D721Med (cell line): ENCODE results near the gene ZBED1.
"Not testable (repeated sequence)": the region's sequence is repeated elsewhere in the genome, so short reads cannot be mapped to it uniquely, and the experiment has no call there.

Source experiments
- DNase-seq: peaks from one replicate; pipeline ENCODE4 v3.0.0; 2011; ENCODE audit warnings: low spot score; ENCODE audit not compliant: insufficient read length
- FAIRE-seq: peaks from 2 replicates; lab custom pipeline; 2011; peaks lifted over from hg19 to GRCh38; lab: Jason Lieb, UNC
- CTCF ChIP-seq: IDR thresholded peaks from 2 replicates; pipeline ENCODE4 v1.5.1; 2012; ENCODE audit warnings: mild to moderate bottlenecking, control low read depth; ENCODE audit not compliant: insufficient read depth; ENCODE audit errors: missing control alignments

The ZBED1 gene

DNA sequence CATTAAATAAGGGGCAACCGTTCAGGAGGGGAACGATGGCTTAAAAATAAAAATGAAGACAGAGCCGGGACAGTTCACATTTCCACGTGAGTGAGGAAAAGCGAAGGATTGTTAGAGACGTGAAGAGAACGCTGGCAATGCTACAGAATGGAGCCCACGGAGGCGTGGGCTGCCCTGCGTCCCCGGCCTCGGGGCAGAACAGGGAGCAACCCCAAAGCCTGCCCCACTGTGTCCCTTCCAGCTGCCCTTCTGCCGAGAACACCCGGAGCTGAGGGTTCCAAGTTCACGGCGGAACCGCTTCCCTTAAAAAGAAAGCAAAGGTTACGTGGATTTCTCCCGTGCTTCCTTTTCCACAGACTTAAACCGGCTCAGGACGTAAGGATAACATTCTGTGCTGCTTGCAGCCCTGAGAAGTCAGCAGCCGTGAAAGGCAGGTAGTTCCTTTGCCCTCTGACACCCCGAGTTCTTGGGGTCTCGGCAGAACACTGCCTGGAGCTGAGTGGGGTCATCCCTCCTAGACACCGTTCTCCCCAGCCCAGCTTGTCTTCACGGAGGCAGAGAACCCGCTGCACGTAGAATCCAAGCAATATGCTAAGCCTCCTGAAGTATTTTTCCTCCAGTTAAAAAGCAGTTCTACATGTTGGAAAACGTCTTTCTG lies 14.2 kb downstream of the ZBED1 start:
- no peak for TF ChIP-seq CTCF
- DNase-seq, result no peak
- no peak for FAIRE-seq

DNA sequence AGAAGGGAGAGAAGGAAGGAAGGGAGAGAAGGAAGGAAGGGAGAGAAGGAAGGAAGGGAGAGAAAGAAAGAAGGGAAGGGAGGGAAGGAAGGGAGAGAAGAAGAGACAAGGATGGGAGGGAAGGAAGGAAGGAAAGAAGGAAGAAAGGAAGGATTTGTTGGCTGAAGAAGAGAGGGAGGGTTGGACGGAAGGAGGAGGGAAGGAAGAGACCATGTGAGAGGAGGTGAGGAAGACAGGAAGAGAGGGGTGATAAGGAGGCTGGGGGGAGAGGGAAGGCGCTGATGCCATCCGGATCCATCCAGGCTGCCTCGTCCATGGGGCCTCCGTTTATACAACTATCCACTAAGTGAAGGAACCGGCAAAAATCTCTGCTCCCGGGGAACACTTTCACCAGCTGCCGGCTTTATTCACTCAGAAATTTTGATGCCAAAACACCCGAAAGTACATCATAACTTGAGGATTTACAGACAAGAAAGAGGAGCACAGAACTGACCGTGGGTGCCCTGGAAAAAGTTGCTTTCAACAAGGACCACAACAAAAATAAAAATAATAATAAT lies 14.9 kb downstream of the ZBED1 start:
- TF ChIP-seq CTCF, result no peak
- FAIRE-seq (no peak), DNase-seq (no peak)

DNA sequence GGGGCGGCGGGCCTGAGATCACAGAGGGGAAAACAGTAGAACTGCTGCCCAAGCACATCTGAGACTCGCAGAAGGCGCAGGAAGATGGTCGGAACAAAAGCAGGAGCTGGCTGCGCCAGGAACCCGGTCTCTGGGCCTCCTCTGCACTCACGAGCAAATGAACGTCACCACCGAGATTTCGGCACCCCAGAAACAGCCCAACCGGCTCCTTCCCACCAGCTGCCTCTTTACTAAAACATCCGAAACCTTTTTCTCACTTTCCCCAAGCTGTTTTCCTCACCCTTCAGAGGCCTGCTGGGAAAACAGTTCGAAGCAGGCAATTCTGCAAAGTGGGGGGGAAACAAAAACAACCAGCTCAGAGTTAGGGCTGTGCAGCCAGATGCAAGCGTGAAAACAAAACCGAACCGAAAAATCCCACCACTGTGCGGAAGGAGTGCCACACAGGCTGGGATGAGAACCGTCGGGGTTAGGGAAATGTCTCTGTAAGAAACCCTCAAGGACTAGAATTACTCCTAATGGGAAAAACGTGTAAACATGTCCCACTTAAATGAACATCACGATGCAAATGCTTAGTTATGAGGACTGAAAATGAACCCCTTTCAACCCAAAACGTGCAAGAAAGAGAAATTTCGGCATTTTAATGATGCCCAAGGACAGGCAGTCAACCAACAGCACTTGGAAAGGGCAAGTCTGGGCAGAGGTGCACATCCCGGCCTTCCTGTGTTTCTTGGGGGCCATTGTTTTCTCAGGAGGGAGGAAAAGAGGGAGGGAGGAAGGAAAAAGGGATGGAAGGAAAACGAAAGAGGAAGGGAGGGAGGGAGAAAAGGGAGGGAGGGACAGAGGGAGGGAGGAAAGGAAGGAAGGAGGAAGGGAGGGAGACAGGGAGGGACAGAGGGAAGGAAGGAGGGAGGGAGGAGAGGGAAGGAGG lies 15.8 kb downstream of the ZBED1 start:
- FAIRE-seq, result no peak
- no peak for TF ChIP-seq CTCF
- no peak for DNase-seq

DNA sequence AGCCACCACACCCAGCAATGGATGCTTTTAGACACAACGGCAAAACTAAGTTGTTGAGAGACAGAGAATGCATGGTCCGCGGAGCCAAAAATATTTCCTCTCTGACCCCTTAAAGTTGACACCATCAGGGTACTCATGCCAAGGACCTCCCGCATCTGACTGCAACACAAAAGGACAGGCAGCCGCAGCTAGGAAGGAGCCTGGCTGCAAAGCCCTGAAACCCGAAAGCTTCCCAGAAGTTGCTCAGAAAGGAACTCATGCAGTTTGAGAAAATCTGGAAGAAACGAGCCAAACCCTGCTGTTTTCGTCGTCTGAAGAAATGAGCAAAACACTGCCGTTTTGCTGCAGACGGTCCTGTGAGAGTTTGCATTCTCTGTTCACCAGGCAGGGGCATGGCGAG lies 16.5 kb downstream of the ZBED1 start:
- DNase-seq, result no peak
- TF ChIP-seq CTCF, result no peak
- FAIRE-seq, result no peak

DNA sequence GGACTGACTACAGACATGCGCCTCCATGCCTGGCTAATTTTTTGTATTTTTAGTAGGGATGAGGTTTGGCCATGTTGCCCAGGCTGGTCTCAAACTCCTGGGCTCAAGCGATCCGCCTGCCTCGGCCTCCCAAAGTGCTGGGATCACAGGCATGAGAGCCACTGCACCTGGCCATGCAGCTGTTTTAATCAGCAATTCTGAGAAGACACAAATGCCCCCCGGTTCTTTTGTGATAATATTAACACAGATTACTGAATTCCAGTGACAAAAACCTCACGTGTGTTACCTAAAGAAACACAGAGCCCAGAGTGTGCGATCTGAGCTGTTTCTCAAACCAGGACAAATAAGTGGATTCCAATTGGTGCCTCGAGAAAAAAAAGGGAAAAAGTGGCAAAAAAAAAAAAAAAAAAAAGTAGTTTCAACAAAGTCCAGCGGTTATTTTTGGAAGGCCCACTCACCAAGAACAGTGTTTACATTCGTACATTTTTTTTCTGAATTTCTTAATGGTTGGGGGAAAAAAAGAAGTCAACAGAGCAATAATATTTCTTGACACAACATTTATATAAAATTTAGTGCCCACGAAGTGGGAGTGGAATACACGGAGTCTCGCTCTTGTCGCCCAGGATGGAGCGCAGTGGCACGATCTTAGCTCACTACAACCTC lies 17.2 kb downstream of the ZBED1 start:
- FAIRE-seq (no peak), DNase-seq (no peak)
- TF ChIP-seq CTCF, result no peak

DNA sequence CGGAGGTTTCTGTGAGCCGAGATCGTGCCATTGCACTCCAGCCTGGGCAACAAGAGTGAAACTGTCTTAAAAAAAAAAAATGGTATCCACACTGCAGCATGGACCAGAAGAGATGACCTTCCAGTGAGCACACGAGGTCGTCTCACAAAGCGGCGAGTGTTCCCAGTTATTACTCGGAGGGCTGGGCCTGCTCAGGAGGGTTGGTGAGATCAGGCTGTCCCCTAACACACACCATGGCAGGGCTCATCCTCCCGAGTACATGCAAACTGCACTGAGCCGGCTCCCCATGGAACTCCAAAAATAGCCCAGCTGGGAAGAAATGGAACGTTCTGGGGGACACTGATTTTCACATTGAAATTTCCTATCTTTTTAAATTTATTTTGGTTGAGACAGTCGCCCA lies 19.2 kb downstream of the ZBED1 start:
- FAIRE-seq, DNase-seq: not testable (repeated sequence)

- not testable (repeated sequence) for FAIRE-seq
These were observed 20.8 kb downstream of the ZBED1 start for GRCh38 chrX:2479982-2480381.

More at GRCh38 chrX:2479982-2480381, 20.8 kb downstream of the ZBED1 start:
- DNase-seq, result not testable (repeated sequence)
